Panc1 (cell line): Measurements from ENCODE around the gene CTNNA1. TPM values are rescaled to one million over a fixed set of nuclear protein-coding genes. Genes with fewer than 3 reads are reported as not detected.
"Not testable (repeated sequence)": the region's sequence is repeated elsewhere in the genome, so short reads cannot be mapped to it uniquely, and the experiment has no call there.

Experiments
- ATAC-seq: fragments of 200-7000 bp; cut with Tn5 transposase; 2 replicates; pipeline ENCODE4 v1.9.1; 2020; ENCODE audit warnings: mild to moderate bottlenecking, moderate library complexity
- Bru-seq: library from RNA; stranded (reverse); fragments of 400-500 nt; gene quantifications from one replicate; lab custom pipeline; 2021; lab: Mats Ljungman, UMichigan
- BruChase-seq, 2 experiments: library from RNA; stranded (reverse); fragments of 400-500 nt; gene quantifications; one replicate each; lab custom pipeline; 2021; lab: Mats Ljungman, UMichigan
- BruUV-seq: library from RNA; stranded (reverse); fragments of 400-500 nt; replicated peaks from 2 replicates; lab custom pipeline; 2021; lab: Mats Ljungman, UMichigan
- CTCF ChIA-PET: fragments of 300-600 bp; sonication (Branson Sonifier 250); formaldehyde crosslinking; loops from one replicate; lab custom pipeline; 2022; ENCODE audit warnings: antibody characterized with exemption; lab: Charles Lee
- POLR2A ChIA-PET: fragments of 300-600 bp; sonication (Branson Sonifier 250); formaldehyde crosslinking; loops from one replicate; lab custom pipeline; 2022; ENCODE audit warnings: antibody characterized with exemption; lab: Charles Lee
- DNase-seq: peaks from one replicate; pipeline ENCODE4 v3.0.0-alpha.2; 2010; ENCODE audit warnings: low read depth, low spot score
- H3K27ac ChIP-seq: 2 replicates; pipeline ENCODE4 v1.5.1; 2011; ENCODE audit warnings: mild to moderate bottlenecking, low read length, inconsistent platforms
- H3K27me3 ChIP-seq: fragments of 200-500 bp; sonication (Bioruptor generic); 2 replicates; pipeline ENCODE4 v1.6.0; 2014; ENCODE audit warnings: low read length, inconsistent platforms; ENCODE audit not compliant: control insufficient read depth, insufficient read depth
- H3K36me3 ChIP-seq: fragments of 200-500 bp; sonication (Bioruptor generic); 2 replicates; pipeline ENCODE4 v1.5.1; 2014; ENCODE audit warnings: inconsistent platforms, mild to moderate bottlenecking, low read length, moderate library complexity; ENCODE audit not compliant: control insufficient read depth, insufficient read depth
- H3K4me1 ChIP-seq: 2 replicates; pipeline ENCODE4 v1.5.1; 2011; ENCODE audit warnings: inconsistent platforms, mild to moderate bottlenecking, low read length, moderate library complexity; ENCODE audit not compliant: control insufficient read depth, insufficient read depth
- H3K4me3 ChIP-seq, 2 experiments: 2 replicates each; pipeline ENCODE4 v1.5.1; 2011 to 2012; ENCODE audit warnings: low read depth in 2 of 2, low read length in 2 of 2, mild to moderate bottlenecking in 2 of 2, inconsistent platforms in 1 of 2, moderate library complexity in 1 of 2
- H3K9me3 ChIP-seq: fragments of 200-500 bp; sonication (Bioruptor generic); 2 replicates; pipeline ENCODE4 v1.5.1; 2014; ENCODE audit warnings: low read depth, mild to moderate bottlenecking, inconsistent platforms, low read length, moderate library complexity; ENCODE audit not compliant: control insufficient read depth, insufficient read depth
- POLR2AphosphoS5 ChIP-seq: IDR thresholded peaks from 2 replicates; pipeline ENCODE4 v1.6.1; 2012; ENCODE audit warnings: mild to moderate bottlenecking, low read depth, low read length, moderate library complexity
- REST ChIP-seq, 2 experiments: IDR thresholded peaks; 2 replicates each; pipeline ENCODE4 v1.6.1; 2011 to 2012; ENCODE audit warnings: low read depth in 2 of 2, control low read depth in 1 of 2, low read length in 1 of 2, mild to moderate bottlenecking in 1 of 2, moderate library complexity in 1 of 2; ENCODE audit not compliant: insufficient read depth in 1 of 2
- SIN3A ChIP-seq: IDR thresholded peaks from 2 replicates; pipeline ENCODE4 v1.6.1; 2012; ENCODE audit warnings: low read depth, mild to moderate bottlenecking, low read length, moderate library complexity, borderline replicate concordance; ENCODE audit not compliant: insufficient read depth
- TCF7L2 ChIP-seq: IDR thresholded peaks from 2 replicates; pipeline ENCODE4 v1.6.1; 2011; ENCODE audit warnings: mild to moderate bottlenecking, low read depth, low read length, inconsistent platforms
- in situ Hi-C: cut with HindIII; loops from 2 replicates; pipeline ENCODE4 v1.10.0; 2016; ENCODE audit warnings: low sequenced_read_pairs, low pct_unique_long_range_greater_than_20kb
- intact Hi-C: fragments of 100-400 bp; cut with micrococcal nuclease; formaldehyde crosslinking; loops from one replicate; pipeline ENCODE4 v1.10.0; 2022; ENCODE audit not compliant: unreplicated experiment
- long read RNA-seq: library from polyadenylated mRNA; unstranded; transcript quantifications from one replicate; pipeline ENCODE4 v2.0.0, GENCODE V29; 2021; ENCODE audit not compliant: unreplicated experiment
- polyA plus RNA-seq: library from polyadenylated mRNA; unstranded; fragments of >200 nt; gene quantifications from one replicate; pipeline ENCODE4 v1.2.1, GENCODE V29; 2012; ENCODE audit warnings: missing spikeins; ENCODE audit not compliant: insufficient read length
- total RNA-seq: library from RNA; stranded (reverse); gene quantifications from one replicate; pipeline ENCODE4 v1.2.1, GENCODE V29; 2021; ENCODE audit not compliant: unreplicated experiment
- TF ChIP-seq, protein P1 (sequence below): fragments of 450-650 bp; IDR thresholded peaks from 2 replicates; pipeline ENCODE4 v1.5.1; 2017; ENCODE audit warnings: mild to moderate bottlenecking

CTNNA1 gene, protein sequence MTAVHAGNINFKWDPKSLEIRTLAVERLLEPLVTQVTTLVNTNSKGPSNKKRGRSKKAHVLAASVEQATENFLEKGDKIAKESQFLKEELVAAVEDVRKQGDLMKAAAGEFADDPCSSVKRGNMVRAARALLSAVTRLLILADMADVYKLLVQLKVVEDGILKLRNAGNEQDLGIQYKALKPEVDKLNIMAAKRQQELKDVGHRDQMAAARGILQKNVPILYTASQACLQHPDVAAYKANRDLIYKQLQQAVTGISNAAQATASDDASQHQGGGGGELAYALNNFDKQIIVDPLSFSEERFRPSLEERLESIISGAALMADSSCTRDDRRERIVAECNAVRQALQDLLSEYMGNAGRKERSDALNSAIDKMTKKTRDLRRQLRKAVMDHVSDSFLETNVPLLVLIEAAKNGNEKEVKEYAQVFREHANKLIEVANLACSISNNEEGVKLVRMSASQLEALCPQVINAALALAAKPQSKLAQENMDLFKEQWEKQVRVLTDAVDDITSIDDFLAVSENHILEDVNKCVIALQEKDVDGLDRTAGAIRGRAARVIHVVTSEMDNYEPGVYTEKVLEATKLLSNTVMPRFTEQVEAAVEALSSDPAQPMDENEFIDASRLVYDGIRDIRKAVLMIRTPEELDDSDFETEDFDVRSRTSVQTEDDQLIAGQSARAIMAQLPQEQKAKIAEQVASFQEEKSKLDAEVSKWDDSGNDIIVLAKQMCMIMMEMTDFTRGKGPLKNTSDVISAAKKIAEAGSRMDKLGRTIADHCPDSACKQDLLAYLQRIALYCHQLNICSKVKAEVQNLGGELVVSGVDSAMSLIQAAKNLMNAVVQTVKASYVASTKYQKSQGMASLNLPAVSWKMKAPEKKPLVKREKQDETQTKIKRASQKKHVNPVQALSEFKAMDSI
- total RNA-seq: 298 TPM
- 337 TPM for polyA plus RNA-seq
- percentile 94 among the genes with signal in this experiment for Bru-seq, nascent RNA
- percentile 84 among the genes with signal in this experiment for BruChase-seq, experiment 1, labeled RNA remaining after a 2-hour chase
- BruChase-seq, experiment 2, labeled RNA remaining after a 6-hour chase: percentile 90 among the genes with signal in this experiment
- long read RNA-seq, transcript CTNNA1-201 (18 exons, 3,756 nt): major isoform, 728 of 956 reads
- long read RNA-seq, transcript CTNNA1-230 (17 exons, 2,741 nt): minor isoform, 7 of 956 reads
- long read RNA-seq, partial matches to known transcripts: 135 of 956 reads
- long read RNA-seq, other reads (novel, unspliced or antisense): 83 of 956 reads

DNA sequence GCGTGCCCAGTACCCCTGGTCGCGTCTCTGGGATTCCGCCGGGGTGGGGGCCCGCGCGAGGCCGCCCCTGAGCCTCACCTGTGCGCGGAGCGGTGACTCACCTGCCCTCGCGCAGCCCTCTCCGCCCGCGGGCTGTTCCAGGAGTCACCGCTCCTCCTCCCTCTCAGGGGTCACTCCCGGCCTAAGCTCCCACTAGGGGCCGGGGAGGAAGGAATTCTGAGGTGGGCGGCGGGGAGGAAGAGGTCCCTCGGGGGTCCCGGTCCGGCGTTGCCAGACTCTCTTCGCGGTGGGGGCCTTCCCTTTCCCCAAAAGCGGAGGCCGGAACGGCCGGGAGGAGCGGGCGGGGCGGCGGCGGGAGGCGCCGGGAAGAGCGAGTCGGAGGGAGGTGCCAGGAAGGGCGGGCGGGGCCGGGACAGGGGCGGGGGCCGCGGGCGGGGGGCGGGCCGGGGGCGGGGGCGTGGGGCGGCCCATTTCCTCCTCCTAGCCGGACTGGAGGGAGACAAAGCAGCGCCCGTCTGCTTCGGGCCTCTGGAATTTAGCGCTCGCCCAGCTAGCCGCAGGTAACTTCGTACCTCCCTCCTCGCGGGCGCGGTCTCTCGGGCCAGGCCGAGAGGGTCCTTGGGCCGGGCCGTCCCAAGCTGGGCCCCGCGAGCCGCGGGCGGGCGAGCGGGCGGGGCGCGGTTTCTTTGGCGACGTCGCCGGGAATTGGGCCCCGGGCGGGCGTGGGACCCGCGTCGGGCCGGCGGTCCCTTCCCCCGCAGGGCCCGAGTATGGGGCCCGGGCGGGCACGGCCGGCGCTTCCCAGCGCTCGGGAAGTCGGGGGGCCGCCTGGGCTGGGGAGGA, at the start of gene CTNNA1:
TSS of gene CTNNA1 (plus strand) at position 475 of the 843 bp plus-strand sequence. CDS start 28,500 bp downstream, outside the sequence.
- ChIA-PET CTCF (interaction anchor here (0.7 kb wide), 1 partner anchor 601 kb away, joined by 3 read pairs; no protein-coding TSS in a partner anchor), POLR2A (interaction anchor here (0.5 to 0.6 kb wide), 5 partner anchors 25 to 172 kb away, joined by 3 to 5 read pairs (median 3); no protein-coding TSS in a partner anchor)
- no peak for DNase-seq
- in situ Hi-C loops: no loop called here
- H3K27ac ChIP-seq: peak within 1 kb of the TSS; percentile 95
- peaks cover 11% of the 10 kb centered on the region for H3K4me1 ChIP-seq
- H3K27me3 ChIP-seq: no peaks in the 10 kb centered on the region
- peaks cover 3% of the 10 kb centered on the region for H3K36me3 ChIP-seq
- no peaks in the 10 kb centered on the region for H3K9me3 ChIP-seq
- peak within 1 kb of the TSS; percentile 88 to 95 for H3K4me3 ChIP-seq
- peak; percentile 84 for ATAC-seq
- intact Hi-C loops: no loop called here
- TF ChIP-seq POLR2AphosphoS5 (peak; percentile 77; the same call in 1 of the 2 replicates), SIN3A (no peak), TCF7L2 (no peak)
- no TSS peak for BruUV-seq

DNA sequence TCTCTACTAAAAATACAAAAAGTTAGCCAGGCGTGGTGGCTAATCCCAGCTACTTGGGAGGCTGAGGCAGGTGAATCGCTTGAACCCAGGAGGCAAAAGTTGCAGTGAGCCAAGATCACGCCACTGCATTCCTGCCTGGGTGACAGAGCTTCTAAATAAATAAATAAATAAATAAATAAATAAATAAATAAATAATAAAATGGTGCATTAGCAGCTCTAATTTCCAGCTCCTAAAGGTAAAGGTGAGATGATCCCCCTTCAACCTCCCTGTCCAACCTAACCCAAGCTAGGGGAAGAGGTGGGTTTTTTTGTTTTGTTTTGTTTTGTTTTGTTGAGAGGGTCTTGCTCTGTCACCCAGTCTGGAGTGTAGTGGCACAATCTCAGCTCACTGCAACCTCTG, 49.4 kb upstream of the CTNNA1 start:
- BruUV-seq, in situ Hi-C loops, H3K4me3 ChIP-seq, ATAC-seq, DNase-seq, H3K27ac ChIP-seq, H3K36me3 ChIP-seq, H3K27me3 ChIP-seq, CTCF ChIA-PET, H3K4me1 ChIP-seq, H3K9me3 ChIP-seq, POLR2A ChIA-PET, intact Hi-C loops: not testable (repeated sequence)

DNA sequence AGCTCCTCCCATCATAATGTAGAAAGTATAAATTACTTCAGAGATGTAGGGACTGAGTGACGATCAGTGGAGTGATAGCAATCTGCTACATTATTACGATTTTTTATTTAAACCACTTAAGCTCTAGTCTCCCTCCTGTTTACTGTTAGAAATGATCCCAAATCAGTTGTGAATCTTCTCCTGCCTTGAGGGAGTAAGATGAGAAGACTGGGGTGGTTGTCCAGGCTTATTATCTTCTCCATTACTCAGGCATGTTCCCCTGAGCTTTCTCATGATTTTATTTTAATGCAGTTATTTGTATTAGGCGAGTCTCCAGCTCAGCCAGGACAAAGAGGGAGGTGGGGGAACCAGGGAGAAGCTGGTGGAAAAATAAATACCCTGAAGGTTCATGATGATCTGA, 48.2 kb upstream of the CTNNA1 start:
- ChIA-PET POLR2A (interaction anchor here (0.5 kb wide), 1 partner anchor 631 kb away, joined by 11 read pairs; no protein-coding TSS in a partner anchor), CTCF (interaction anchor here (0.5 kb wide), 1 partner anchor 65 kb away, joined by 3 read pairs; no protein-coding TSS in a partner anchor)
- in situ Hi-C loops: no loop called here
- no peaks in the 10 kb centered on the region for H3K27me3 ChIP-seq
- no peak overlapping the region for H3K27ac ChIP-seq
- BruUV-seq: no TSS peak
- ATAC-seq: no peak
- 0 out of 2 replicates have a peak, but pooled peaks cover 3% of the 10 kb centered on the region for H3K4me1 ChIP-seq
- H3K9me3 ChIP-seq: no peaks in the 10 kb centered on the region
- H3K4me3 ChIP-seq: no peak overlapping the region
- DNase-seq: no peak
- TF ChIP-seq, protein P1, sequence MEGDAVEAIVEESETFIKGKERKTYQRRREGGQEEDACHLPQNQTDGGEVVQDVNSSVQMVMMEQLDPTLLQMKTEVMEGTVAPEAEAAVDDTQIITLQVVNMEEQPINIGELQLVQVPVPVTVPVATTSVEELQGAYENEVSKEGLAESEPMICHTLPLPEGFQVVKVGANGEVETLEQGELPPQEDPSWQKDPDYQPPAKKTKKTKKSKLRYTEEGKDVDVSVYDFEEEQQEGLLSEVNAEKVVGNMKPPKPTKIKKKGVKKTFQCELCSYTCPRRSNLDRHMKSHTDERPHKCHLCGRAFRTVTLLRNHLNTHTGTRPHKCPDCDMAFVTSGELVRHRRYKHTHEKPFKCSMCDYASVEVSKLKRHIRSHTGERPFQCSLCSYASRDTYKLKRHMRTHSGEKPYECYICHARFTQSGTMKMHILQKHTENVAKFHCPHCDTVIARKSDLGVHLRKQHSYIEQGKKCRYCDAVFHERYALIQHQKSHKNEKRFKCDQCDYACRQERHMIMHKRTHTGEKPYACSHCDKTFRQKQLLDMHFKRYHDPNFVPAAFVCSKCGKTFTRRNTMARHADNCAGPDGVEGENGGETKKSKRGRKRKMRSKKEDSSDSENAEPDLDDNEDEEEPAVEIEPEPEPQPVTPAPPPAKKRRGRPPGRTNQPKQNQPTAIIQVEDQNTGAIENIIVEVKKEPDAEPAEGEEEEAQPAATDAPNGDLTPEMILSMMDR: no peak
- TF ChIP-seq SIN3A (no peak), POLR2AphosphoS5 (no peak), REST (IDR thresholded peaks at IDR 0.05; ENCODE audit: insufficient read depth in 1 of 2, low read depth in 2 of 2, low read length in 1 of 2) (no peak), TCF7L2 (no peak)
- intact Hi-C loops: no loop called here
- no peaks in the 10 kb centered on the region for H3K36me3 ChIP-seq
